ENCODE measurements around the gene CCDC137.

GRCh38 chr17:81621494-81622130 is 44.9 kb upstream of the CCDC137 start:
- TF ChIP-seq CTCF (conservative IDR thresholded peaks at IDR 0.05; ENCODE audit: low read depth, low read length): no peak
- TF ChIP-seq EZH2phosphoT487 (IDR thresholded peaks at IDR 0.05; ENCODE audit: borderline replicate concordance, low read length): no peak
